Calu3 (cell line): ENCODE results near the gene WNT4. TPM values are rescaled to one million over a fixed set of nuclear protein-coding genes. Genes with fewer than 3 reads are reported as not detected.

Source experiments
- BruUV-seq: library from RNA; stranded (reverse); fragments of 400-500 nt; replicated peaks from 2 replicates; lab custom pipeline; 2021; lab: Mats Ljungman, UMichigan
- CTCF ChIA-PET: fragments of 300-600 bp; sonication (Branson Sonifier 250); formaldehyde crosslinking; loops from one replicate; lab custom pipeline; 2022; ENCODE audit warnings: antibody characterized with exemption; lab: Charles Lee
- DNase-seq: peaks from one replicate; pipeline ENCODE4 v3.0.0; 2022
- H3K27ac Mint-ChIP-seq: one replicate; pipeline ENCODE4 v1.8.0; 2022; ENCODE audit warnings: mixed read lengths; ENCODE audit not compliant: unreplicated experiment
- H3K27me3 Mint-ChIP-seq: one replicate; pipeline ENCODE4 v1.8.0; 2022; ENCODE audit warnings: mixed read lengths; ENCODE audit not compliant: unreplicated experiment
- H3K36me3 Mint-ChIP-seq: one replicate; pipeline ENCODE4 v1.8.0; 2022; ENCODE audit warnings: mild to moderate bottlenecking, moderate library complexity, mixed read lengths; ENCODE audit not compliant: insufficient read depth, unreplicated experiment
- H3K4me1 Mint-ChIP-seq: one replicate; pipeline ENCODE4 v1.8.0; 2022; ENCODE audit warnings: mild to moderate bottlenecking, low read depth, mixed read lengths; ENCODE audit not compliant: unreplicated experiment
- H3K4me3 Mint-ChIP-seq: one replicate; pipeline ENCODE4 v1.8.0; 2022; ENCODE audit warnings: mild to moderate bottlenecking, low read depth, moderate library complexity, mixed read lengths; ENCODE audit not compliant: unreplicated experiment
- H3K9me3 Mint-ChIP-seq: one replicate; pipeline ENCODE4 v1.8.0; 2022; ENCODE audit warnings: low read depth, mixed read lengths; ENCODE audit not compliant: unreplicated experiment
- CTCF ChIP-seq: fragments of 200-600 bp; IDR thresholded peaks from one replicate; pipeline ENCODE4 v1.8.0; 2022; ENCODE audit warnings: antibody characterized with exemption; ENCODE audit not compliant: unreplicated experiment
- intact Hi-C: fragments of 100-400 bp; cut with micrococcal nuclease; formaldehyde crosslinking; loops from one replicate; pipeline ENCODE4 v1.10.0; 2022; ENCODE audit not compliant: unreplicated experiment
- total RNA-seq: library from RNA; stranded (reverse); gene quantifications from 2 replicates; pipeline ENCODE4 v1.2.3, GENCODE V29; 2022

WNT4 gene
- total RNA-seq, 1 experiment from 2014 or later, result 1.9 TPM

- TF ChIP-seq CTCF, result no peak
- Mint-ChIP-seq H3K27ac (no peak overlapping the region), H3K36me3 (peaks cover 8% of the 10 kb centered on the region), H3K4me3 (no peak overlapping the region), H3K27me3 (no peaks in the 10 kb centered on the region), H3K9me3 (no peaks in the 10 kb centered on the region), H3K4me1 (no peaks in the 10 kb centered on the region)
- CTCF ChIA-PET, result no interaction called here
- intact Hi-C loops, result no loop called here
- no TSS peak for BruUV-seq
- DNase-seq, result no peak
Observed at GRCh38 chr1:22124592-22125229, 18.2 kb downstream of the WNT4 start.

GRCh38 chr1:22123901-22124404, 18.9 kb downstream of the WNT4 start:
- intact Hi-C loops, result no loop called here
- Mint-ChIP-seq H3K4me1 (no peaks in the 10 kb centered on the region), H3K36me3 (peaks cover 10% of the 10 kb centered on the region), H3K27ac (no peak overlapping the region), H3K9me3 (no peaks in the 10 kb centered on the region), H3K4me3 (no peak overlapping the region), H3K27me3 (no peaks in the 10 kb centered on the region)
- no TSS peak for BruUV-seq
- no peak for TF ChIP-seq CTCF
- DNase-seq, result no peak
- CTCF ChIA-PET, result no interaction called here

GRCh38 chr1:22123071-22123390, 19.9 kb downstream of the WNT4 start:
- no peak overlapping the region for H3K27ac Mint-ChIP-seq
- no peak for DNase-seq
- peaks cover 15% of the 10 kb centered on the region for H3K36me3 Mint-ChIP-seq
- H3K4me3 Mint-ChIP-seq, result no peak overlapping the region
- BruUV-seq, result no TSS peak
- intact Hi-C loops, result no loop called here
- CTCF ChIA-PET, result no interaction called here
- H3K27me3 Mint-ChIP-seq, result no peaks in the 10 kb centered on the region
- no peaks in the 10 kb centered on the region for H3K9me3 Mint-ChIP-seq
- H3K4me1 Mint-ChIP-seq, result no peaks in the 10 kb centered on the region
- TF ChIP-seq CTCF, result no peak

- Mint-ChIP-seq H3K36me3 (peaks cover 15% of the 10 kb centered on the region), H3K27ac (no peak overlapping the region), H3K4me3 (no peak overlapping the region), H3K9me3 (no peaks in the 10 kb centered on the region), H3K4me1 (no peaks in the 10 kb centered on the region), H3K27me3 (no peaks in the 10 kb centered on the region)
- intact Hi-C loops, result no loop called here
- CTCF ChIA-PET, result no interaction called here
- no TSS peak for BruUV-seq
- DNase-seq, result no peak
- TF ChIP-seq CTCF, result no peak
Observed at GRCh38 chr1:22122273-22123070, 20.4 kb downstream of the WNT4 start.
